Measurements from ENCODE around the gene PDGFC.
A peak's percentile ranks its signal among the peaks of the same experiment; 100 is the strongest.

Gene PDGFC

GRCh38 chr4:156824451-156825060, 147.0 kb downstream of the PDGFC start:
- no peak for DNase-seq

- DNase-seq = no peak
Observed at GRCh38 chr4:156820931-156821330, 150.7 kb downstream of the PDGFC start.

GRCh38 chr4:156816360-156816755, 155.2 kb downstream of the PDGFC start:
- no peak for DNase-seq

- no peak for DNase-seq
Observed at GRCh38 chr4:156815717-156816359, 155.8 kb downstream of the PDGFC start.

- DNase-seq = no peak
Observed at GRCh38 chr4:156811963-156812362, 159.6 kb downstream of the PDGFC start.

- DNase-seq = no peak
Observed at GRCh38 chr4:156811286-156811685, 160.3 kb downstream of the PDGFC start.

GRCh38 chr4:156805696-156806095, 165.9 kb downstream of the PDGFC start:
- no peak for DNase-seq

GRCh38 chr4:156803056-156803455, 168.5 kb downstream of the PDGFC start:
- no peak for DNase-seq

- peak in 1 of 2 experiments; percentile 16 for DNase-seq
Observed at GRCh38 chr4:156800463-156800862, 171.1 kb downstream of the PDGFC start.

GRCh38 chr4:156799121-156799589, 172.4 kb downstream of the PDGFC start:
- DNase-seq = no peak

GRCh38 chr4:156798438-156798837, 173.2 kb downstream of the PDGFC start:
- DNase-seq = peak in 1 of 2 experiments; percentile 11

GRCh38 chr4:156797206-156797605, 174.4 kb downstream of the PDGFC start:
- no peak for DNase-seq

GRCh38 chr4:156795727-156796126, 175.9 kb downstream of the PDGFC start:
- no peak for DNase-seq

- DNase-seq = no peak
Observed at GRCh38 chr4:156794863-156795262, 176.7 kb downstream of the PDGFC start.

- DNase-seq = no peak
Observed at GRCh38 chr4:156792462-156793085, 179.0 kb downstream of the PDGFC start.

- no peak for DNase-seq
Observed at GRCh38 chr4:156790866-156791265, 180.7 kb downstream of the PDGFC start.

GRCh38 chr4:156788782-156789181, 182.8 kb downstream of the PDGFC start:
- peak; percentile 25 to 49 for DNase-seq

- no peak for DNase-seq
Observed at GRCh38 chr4:156786713-156787112, 184.9 kb downstream of the PDGFC start.

GRCh38 chr4:156784970-156785369, 186.6 kb downstream of the PDGFC start:
- no peak for DNase-seq

GRCh38 chr4:156783966-156784365, 187.6 kb downstream of the PDGFC start:
- no peak for DNase-seq

- no peak for DNase-seq
Observed at GRCh38 chr4:156782491-156782890, 189.1 kb downstream of the PDGFC start.

- DNase-seq = no peak
Observed at GRCh38 chr4:156781852-156782251, 189.7 kb downstream of the PDGFC start.

GRCh38 chr4:156779774-156780173, 191.8 kb downstream of the PDGFC start:
- DNase-seq = no peak

- DNase-seq = no peak
Observed at GRCh38 chr4:156779042-156779441, 192.6 kb downstream of the PDGFC start.

Data from Kasumi-1 (cell line).